Hepatocyte (in vitro differentiated cells): ENCODE data around the gene FASTK. TPM values are rescaled to one million over a fixed set of nuclear protein-coding genes. Genes with fewer than 3 reads are reported as not detected.

Experiments
- DNase-seq: peaks from one replicate; pipeline ENCODE4 v3.0.0-alpha.2; 2016; ENCODE audit warnings: low spot score
- H2AFZ ChIP-seq: fragments of 200-600 bp; sonication (generic); 2 replicates; pipeline ENCODE4 v1.6.0; 2016; ENCODE audit warnings: antibody characterized with exemption, mild to moderate bottlenecking
- H3K27ac ChIP-seq: fragments of 200-600 bp; sonication (generic); 2 replicates; pipeline ENCODE4 v1.5.1; 2016; ENCODE audit warnings: mild to moderate bottlenecking
- H3K27me3 ChIP-seq: fragments of 200-600 bp; sonication (generic); 2 replicates; pipeline ENCODE4 v1.6.1; 2016
- H3K36me3 ChIP-seq: fragments of 200-600 bp; sonication (generic); replicated peaks from 2 replicates; pipeline ENCODE4 v1.5.1; 2016; ENCODE audit warnings: low read depth; ENCODE audit not compliant: insufficient read depth
- H3K4me1 ChIP-seq: fragments of 200-600 bp; sonication (generic); 2 replicates; pipeline ENCODE4 v1.5.1; 2016; ENCODE audit warnings: mild to moderate bottlenecking, moderate library complexity; ENCODE audit not compliant: insufficient read depth
- H3K4me2 ChIP-seq: fragments of 200-600 bp; sonication (generic); 2 replicates; pipeline ENCODE4 v1.6.0; 2016
- H3K4me3 ChIP-seq: fragments of 200-600 bp; sonication (generic); 2 replicates; pipeline ENCODE4 v1.5.1; 2016; ENCODE audit warnings: mild to moderate bottlenecking
- H3K79me2 ChIP-seq: fragments of 200-600 bp; sonication (generic); 2 replicates; pipeline ENCODE4 v1.6.0; 2017; ENCODE audit warnings: mild to moderate bottlenecking
- H3K9me2 ChIP-seq: fragments of 200-600 bp; sonication (generic); replicated peaks from 2 replicates; pipeline ENCODE4 v1.6.0; 2017; ENCODE audit warnings: mild to moderate bottlenecking; ENCODE audit not compliant: insufficient read depth
- H3K9me3 ChIP-seq: fragments of 200-600 bp; sonication (generic); 2 replicates; pipeline ENCODE4 v1.5.1; 2016; ENCODE audit warnings: low read depth, mild to moderate bottlenecking
- H4K20me1 ChIP-seq: fragments of 200-600 bp; sonication (generic); 2 replicates; pipeline ENCODE4 v1.6.0; 2016; ENCODE audit warnings: mild to moderate bottlenecking; ENCODE audit not compliant: insufficient read depth, poor library complexity, severe bottlenecking
- CTCF ChIP-seq: fragments of 200-600 bp; sonication (generic); IDR thresholded peaks from 2 replicates; pipeline ENCODE4 v1.5.1; 2016; ENCODE audit warnings: antibody characterized with exemption, mild to moderate bottlenecking; ENCODE audit not compliant: poor library complexity
- EZH2 ChIP-seq: fragments of 200-600 bp; sonication (generic); IDR thresholded peaks from 2 replicates; pipeline ENCODE4 v1.6.1; 2016; ENCODE audit warnings: antibody characterized with exemption, mild to moderate bottlenecking, borderline replicate concordance
- EZH2phosphoT487 ChIP-seq: fragments of 200-600 bp; sonication (generic); IDR thresholded peaks from one replicate; pipeline ENCODE4 v1.6.1; 2018; ENCODE audit warnings: antibody characterized with exemption, mild to moderate bottlenecking, low read depth, moderate library complexity; ENCODE audit not compliant: unreplicated experiment, severe bottlenecking
- WGBS: methylation state at CpG from one replicate; pipeline ENCODE4 v1.1.6; 2016; ENCODE audit warnings: low lambda C conversion rate; ENCODE audit errors: missing lambda C conversion rate; 5-methylcytosine and 5-hydroxymethylcytosine counted together
- polyA plus RNA-seq: library from polyadenylated mRNA; unstranded; fragments of >200 nt; fragmentation: Nextera tagmentation; extraction: Ambion mirVana; gene quantifications from 2 replicates; pipeline ENCODE4 v1.2.1, GENCODE V29; 2016
- total RNA-seq: library from RNA; depleted of rRNA; stranded (reverse); fragments of >200 nt; gene quantifications from 2 replicates; pipeline ENCODE4 v1.2.3, GENCODE V29; 2014

FASTK gene
- total and polyA plus RNA-seq, 2 experiments from 2014 or later = 105 to 193 TPM

DNA sequence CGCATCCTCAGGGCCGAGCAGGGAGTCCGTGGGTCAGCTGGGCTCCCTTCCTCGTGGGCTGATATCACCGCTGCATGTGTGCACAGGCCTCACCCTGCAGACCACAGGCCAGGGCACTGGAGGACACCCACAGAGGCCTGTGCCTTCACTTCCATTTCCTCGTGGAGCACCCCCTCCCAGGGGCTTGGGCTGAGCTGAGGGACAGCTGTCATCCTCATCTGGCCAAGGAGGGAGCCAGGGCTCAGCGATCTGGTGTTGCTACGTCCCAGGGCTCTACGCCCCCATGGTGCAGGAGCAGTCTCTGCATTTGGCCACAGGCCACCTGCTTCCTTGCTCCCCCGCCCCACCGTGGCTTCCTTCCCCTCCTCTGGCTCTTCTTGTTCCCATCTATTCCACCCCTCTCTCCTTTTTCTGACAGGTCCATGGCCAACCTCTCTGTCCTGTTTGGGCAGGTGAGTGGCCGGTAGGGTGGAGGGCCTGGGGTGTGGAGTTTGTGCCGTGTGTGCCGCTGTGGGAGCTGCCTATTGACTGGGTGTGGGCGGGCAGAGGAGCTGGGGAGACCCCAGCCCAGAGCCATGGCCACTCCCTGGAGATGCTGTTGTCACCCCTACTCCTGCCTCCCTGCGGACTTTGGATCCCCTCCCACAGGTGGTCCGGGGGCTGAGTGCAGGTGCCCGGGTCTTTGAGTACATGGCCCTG lies 40.6 kb downstream of the FASTK start:
- Histone ChIP-seq H3K27me3 (no peaks in the 10 kb centered on the region), H3K27ac (peak overlapping the region; percentile 56), H3K36me3 (no peaks in the 10 kb centered on the region), H3K9me2 (no peaks in the 10 kb centered on the region), H4K20me1 (no peaks in the 10 kb centered on the region), H3K4me1 (peaks cover 16% of the 10 kb centered on the region), H3K4me3 (no peak overlapping the region), H3K79me2 (no peaks in the 10 kb centered on the region), H3K9me3 (no peaks in the 10 kb centered on the region), H2AFZ (no peak overlapping the region), H3K4me2 (peak overlapping the region; percentile 30)
- 76% methylated on average over 18 of the region's 18 CpGs for WGBS
- no peak for TF ChIP-seq CTCF
- no peak for TF ChIP-seq EZH2phosphoT487
- no peak for TF ChIP-seq EZH2
- DNase-seq = no peak

DNA sequence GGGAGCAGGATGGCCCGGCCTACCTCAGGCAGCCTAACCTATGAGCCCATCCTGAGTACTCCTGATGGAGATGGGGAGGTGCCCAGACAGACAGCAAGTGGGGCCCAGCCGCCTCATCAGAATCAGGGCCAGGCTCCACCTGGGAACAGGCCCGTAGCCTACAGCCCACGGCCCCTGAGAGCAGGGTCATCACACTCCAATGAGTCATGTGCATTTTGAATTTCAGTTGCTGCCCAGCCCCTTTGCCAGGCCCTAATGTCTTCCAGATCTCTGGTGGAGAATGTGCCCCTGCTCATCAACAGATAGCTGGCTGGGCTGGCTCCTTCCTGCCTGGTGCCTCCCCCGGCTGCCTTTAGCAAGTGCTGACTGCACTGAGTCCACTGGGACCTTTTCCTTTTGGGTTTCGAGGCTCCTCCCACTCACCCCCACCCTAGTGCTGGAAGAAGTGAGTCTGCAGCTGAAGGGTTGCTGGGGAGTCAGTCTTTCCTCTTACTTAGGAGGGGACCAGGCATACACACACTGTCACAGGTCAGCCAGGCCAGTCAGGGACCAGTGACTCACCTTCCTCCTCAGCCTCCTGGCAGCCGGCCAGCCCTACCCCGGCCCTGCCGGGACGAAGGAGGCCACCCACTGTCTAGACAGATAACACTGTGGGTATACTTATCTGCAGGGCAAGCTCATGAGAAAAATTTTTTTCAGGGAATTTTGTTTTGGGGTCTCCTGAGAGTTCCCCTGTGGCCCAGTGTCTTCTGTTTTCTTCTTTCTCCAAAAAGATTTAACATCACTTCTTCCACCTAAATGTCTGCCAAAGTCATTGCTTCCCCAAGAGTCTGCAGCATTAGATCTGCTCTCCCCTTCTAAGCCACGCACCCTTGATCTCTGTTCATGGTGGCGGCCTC lies 41.4 kb downstream of the FASTK start:
- Histone ChIP-seq H3K4me2 (peak overlapping the region; percentile 30), H3K27me3 (no peaks in the 10 kb centered on the region), H3K4me3 (no peak overlapping the region), H2AFZ (no peak overlapping the region), H3K27ac (peak overlapping the region; percentile 56), H4K20me1 (no peaks in the 10 kb centered on the region), H3K9me2 (no peaks in the 10 kb centered on the region), H3K9me3 (no peaks in the 10 kb centered on the region), H3K4me1 (peaks cover 16% of the 10 kb centered on the region), H3K79me2 (no peaks in the 10 kb centered on the region), H3K36me3 (no peaks in the 10 kb centered on the region)
- TF ChIP-seq CTCF (no peak), EZH2 (no peak), EZH2phosphoT487 (no peak)
- WGBS = 42% methylated on average over 12 of the region's 12 CpGs
- peak; percentile 92 for DNase-seq

DNA sequence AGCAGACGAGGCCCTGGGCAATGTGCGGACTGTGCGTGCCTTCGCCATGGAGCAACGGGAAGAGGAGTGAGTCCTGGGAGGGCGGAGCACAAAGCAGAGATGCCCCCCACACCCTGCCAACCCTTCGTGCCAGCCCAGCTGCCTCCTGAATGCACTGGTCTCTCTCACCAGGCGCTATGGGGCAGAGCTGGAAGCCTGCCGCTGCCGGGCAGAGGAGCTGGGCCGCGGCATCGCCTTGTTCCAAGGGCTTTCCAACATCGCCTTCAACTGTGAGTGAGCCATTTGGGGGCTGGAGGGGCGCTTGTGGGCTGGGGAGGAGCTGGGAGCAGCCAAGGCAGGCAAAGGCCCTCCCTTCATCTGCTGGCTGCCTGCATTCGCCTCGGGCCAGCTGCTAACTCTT lies 44.7 kb downstream of the FASTK start:
- WGBS = 93% methylated on average over 17 of the region's 17 CpGs
- H3K4me3 ChIP-seq = no peak overlapping the region
- peaks cover 16% of the 10 kb centered on the region for H3K4me1 ChIP-seq
- H2AFZ ChIP-seq = no peak overlapping the region
- H3K27ac ChIP-seq = no peak overlapping the region
- no peaks in the 10 kb centered on the region for H3K79me2 ChIP-seq
- no peak overlapping the region for H3K4me2 ChIP-seq
- no peak for DNase-seq
- H4K20me1 ChIP-seq = no peaks in the 10 kb centered on the region
- H3K36me3 ChIP-seq = no peaks in the 10 kb centered on the region
- no peaks in the 10 kb centered on the region for H3K9me2 ChIP-seq
- H3K9me3 ChIP-seq = no peaks in the 10 kb centered on the region
- H3K27me3 ChIP-seq = no peaks in the 10 kb centered on the region
- TF ChIP-seq EZH2phosphoT487 (no peak), EZH2 (no peak), CTCF (no peak)
